ENCODE data around the gene CAMK2G.
"Not testable (repeated sequence)": the region's sequence is repeated elsewhere in the genome, so short reads cannot be mapped to it uniquely, and the experiment has no call there.

The CAMK2G gene

GRCh38 chr10:73874267-73875138, at the start of gene CAMK2G:
CAMK2G (minus strand) TSS chr10:73874555; CDS start chr10:73874461, 94 bp downstream.
- peak; percentile 16 for DNase-seq

GRCh38 chr10:73922864-73923133, 48.4 kb upstream of the CAMK2G start:
- DNase-seq, result no peak

- DNase-seq, result no peak
These were observed 47.9 kb upstream of the CAMK2G start for GRCh38 chr10:73922007-73922863.

- DNase-seq, result no peak
These were observed 45.7 kb upstream of the CAMK2G start for GRCh38 chr10:73920089-73920488.

GRCh38 chr10:73919481-73919880, 45.1 kb upstream of the CAMK2G start:
- not testable (repeated sequence) for DNase-seq

- no peak for DNase-seq
These were observed 43.4 kb upstream of the CAMK2G start for GRCh38 chr10:73917566-73918305.

GRCh38 chr10:73916761-73917470, 42.6 kb upstream of the CAMK2G start:
- DNase-seq, result no peak

GRCh38 chr10:73915206-73915851, 41.0 kb upstream of the CAMK2G start:
- no peak for DNase-seq

- no peak for DNase-seq
These were observed 39.7 kb upstream of the CAMK2G start for GRCh38 chr10:73914036-73914435.

- no peak for DNase-seq
These were observed 37.2 kb upstream of the CAMK2G start for GRCh38 chr10:73911553-73912004.

- no peak for DNase-seq
These were observed 36.6 kb upstream of the CAMK2G start, which contains the start of gene PLAU for GRCh38 chr10:73910764-73911552. PLAU (plus strand) TSS chr10:73911132; CDS start chr10:73911556, 424 bp downstream.

- DNase-seq, result no peak
These were observed 36.0 kb upstream of the CAMK2G start for GRCh38 chr10:73910401-73910763.

GRCh38 chr10:73909540-73910115, 35.3 kb upstream of the CAMK2G start:
- DNase-seq, result no peak

- DNase-seq, result no peak
These were observed 34.6 kb upstream of the CAMK2G start for GRCh38 chr10:73908853-73909539.

- DNase-seq, result no peak
These were observed 33.6 kb upstream of the CAMK2G start for GRCh38 chr10:73907841-73908517.

- no peak for DNase-seq
These were observed 32.4 kb upstream of the CAMK2G start for GRCh38 chr10:73906524-73907447.

GRCh38 chr10:73905256-73906020, 31.1 kb upstream of the CAMK2G start:
- no peak for DNase-seq

- no peak for DNase-seq
These were observed 28.0 kb upstream of the CAMK2G start for GRCh38 chr10:73902351-73902750.
